Measurements from ENCODE around the gene DNAH10.
"Not testable (repeated sequence)": the region's sequence is repeated elsewhere in the genome, so short reads cannot be mapped to it uniquely, and the experiment has no call there.

The DNAH10 gene

GRCh38 chr12:123908884-123909725 is 147.0 kb downstream of the DNAH10 start:
- no peak for DNase-seq (ENCODE audit: low spot score)

- DNase-seq (ENCODE audit: low spot score): no peak
Observed at GRCh38 chr12:123910057-123910456, 148.0 kb downstream of the DNAH10 start.

- no peak for DNase-seq (ENCODE audit: low spot score)
Observed at GRCh38 chr12:123910761-123911193, 148.7 kb downstream of the DNAH10 start.

GRCh38 chr12:123911672-123912409 is 149.7 kb downstream of the DNAH10 start:
- not testable (repeated sequence) for DNase-seq (ENCODE audit: low spot score)

- no peak for DNase-seq (ENCODE audit: low spot score)
Observed at GRCh38 chr12:123912415-123913380, 150.6 kb downstream of the DNAH10 start.

- no peak for DNase-seq (ENCODE audit: low spot score)
Observed at GRCh38 chr12:123914726-123915333, 152.7 kb downstream of the DNAH10 start.

- DNase-seq (ENCODE audit: low spot score): no peak
Observed at GRCh38 chr12:123916729-123917128, 154.6 kb downstream of the DNAH10 start.

- no peak for DNase-seq (ENCODE audit: low spot score)
Observed at GRCh38 chr12:123917337-123917850, 155.3 kb downstream of the DNAH10 start.

GRCh38 chr12:123919980-123920360 is 157.9 kb downstream of the DNAH10 start:
- no peak for DNase-seq (ENCODE audit: low spot score)

- DNase-seq (ENCODE audit: low spot score): no peak
Observed at GRCh38 chr12:123923038-123923437, 160.9 kb downstream of the DNAH10 start.

- DNase-seq (ENCODE audit: low spot score): no peak
Observed at GRCh38 chr12:123923927-123924326, 161.8 kb downstream of the DNAH10 start.

- DNase-seq (ENCODE audit: low spot score): no peak
Observed at GRCh38 chr12:123924539-123924938, 162.4 kb downstream of the DNAH10 start.

- DNase-seq (ENCODE audit: low spot score): no peak
Observed at GRCh38 chr12:123928274-123928865, 166.3 kb downstream of the DNAH10 start.

- DNase-seq (ENCODE audit: low spot score): no peak
Observed at GRCh38 chr12:123928897-123929296, 166.8 kb downstream of the DNAH10 start.

GRCh38 chr12:123929946-123930583 is 168.0 kb downstream of the DNAH10 start:
- no peak for DNase-seq (ENCODE audit: low spot score)

- no peak for DNase-seq (ENCODE audit: low spot score)
Observed at GRCh38 chr12:123931686-123932321, 169.7 kb downstream of the DNAH10 start.

GRCh38 chr12:123933214-123933613 is 171.1 kb downstream of the DNAH10 start:
- DNase-seq (ENCODE audit: low spot score): no peak

GRCh38 chr12:123934016-123934620 is 172.0 kb downstream of the DNAH10 start:
- no peak for DNase-seq (ENCODE audit: low spot score)

- DNase-seq (ENCODE audit: low spot score): no peak
Observed at GRCh38 chr12:123934829-123935228, 172.7 kb downstream of the DNAH10 start.

- no peak for DNase-seq (ENCODE audit: low spot score)
Observed at GRCh38 chr12:123935956-123936355, 173.9 kb downstream of the DNAH10 start.

Measured in ecto neural progenitor cell (in vitro differentiated cells).